Measurements from ENCODE around the gene RBPMS2. TPM values are rescaled to one million over a fixed set of nuclear protein-coding genes. Genes with fewer than 3 reads are reported as not detected.

Gene RBPMS2
- total and polyA plus RNA-seq, 2 donors (not counting 1 experiment from before 2014, with no cell fraction given): 0.47 to 0.63 TPM

DNA sequence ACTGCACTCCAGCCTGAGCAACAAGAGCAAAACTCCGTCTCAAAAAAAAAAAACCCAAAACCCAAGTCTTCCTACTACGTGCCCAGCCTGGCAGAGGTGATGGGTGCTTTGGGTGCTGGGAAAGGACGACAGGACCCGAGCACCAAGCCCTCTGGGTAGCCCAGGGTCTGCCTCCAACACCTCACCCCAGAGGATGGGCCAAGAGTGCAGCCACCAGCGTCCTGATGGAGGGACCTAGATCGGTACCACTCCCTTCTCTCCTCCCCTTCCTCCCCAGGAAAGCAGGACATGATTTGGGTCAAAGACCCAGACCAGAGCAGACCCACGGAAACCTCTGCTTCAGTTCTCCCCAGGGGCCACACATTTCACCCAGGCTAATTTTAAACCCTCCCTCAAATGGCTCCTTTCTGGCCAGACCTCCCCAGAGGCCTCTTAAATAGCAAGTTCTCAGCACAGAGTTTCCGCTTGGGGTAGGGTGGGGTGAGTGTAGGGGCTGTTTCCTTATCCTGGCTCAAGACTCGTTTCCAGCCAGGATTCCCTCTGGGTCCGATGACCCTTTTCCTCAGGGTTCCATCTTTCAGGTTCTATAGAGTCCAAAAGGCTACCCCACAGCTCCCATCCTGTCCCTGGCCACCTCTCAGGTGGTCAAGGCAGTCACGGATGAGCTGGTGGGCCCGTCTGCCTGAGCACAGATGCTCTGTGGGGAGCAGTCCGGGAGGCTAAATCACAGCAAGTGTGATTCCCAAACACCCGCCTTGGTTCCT lies 20.5 kb downstream of the RBPMS2 start:
- Histone ChIP-seq H4K20me1 (ENCODE audit: control insufficient read depth, insufficient read depth, low read length, poor library complexity, severe bottlenecking) (no peaks in the 10 kb centered on the region), H3K9me3 (ENCODE audit: control extremely low read depth in 1 of 3, control insufficient read depth in 2 of 3, insufficient read depth in 1 of 3, low read length in 2 of 3) (peaks cover 0 to 3% (median 0%) of the 10 kb centered on the region in 3 donors), H3K4me3 (ENCODE audit: control extremely low read depth in 1 of 5, extremely low read depth in 1 of 5, insufficient read depth in 1 of 5, low read depth in 2 of 5, low read length in 4 of 5) (peak overlapping the region in 4 of 5 experiments; percentile 0 to 51 (median 30)), H3K79me2 (ENCODE audit: control insufficient read depth, insufficient read depth, low read length) (no peaks in the 10 kb centered on the region), H3K36me3 (replicated peaks in 1 of 2; ENCODE audit: control extremely low read depth in 1 of 2, control insufficient read depth in 1 of 2, extremely low read depth in 1 of 2, insufficient read depth in 2 of 2, low read length in 1 of 2) (no peaks in the 10 kb centered on the region), H2AFZ (ENCODE audit: insufficient read depth, low read depth, low read length, poor library complexity, severe bottlenecking) (peak overlapping the region; percentile 75), H3K4me2 (replicated peaks; ENCODE audit: low read depth, low read length, poor library complexity, severe bottlenecking) (peak overlapping the region; percentile 89), H3K9ac (ENCODE audit: low read length) (peak overlapping the region; percentile 46), H3K4me1 (ENCODE audit: control insufficient read depth in 2 of 2, insufficient read depth in 2 of 2, low read length in 2 of 2) (peaks cover 34 to 43% of the 10 kb centered on the region in 2 donors), H3K27me3 (replicated peaks in 1 of 4; ENCODE audit: control extremely low read depth in 1 of 4, control insufficient read depth in 3 of 4, insufficient read depth in 4 of 4, low read length in 3 of 4) (no peaks in the 10 kb centered on the region), H3K27ac (ENCODE audit: low read length in 2 of 2) (peak overlapping the region; percentile 17 to 65)
- WGBS (ENCODE audit: insufficient coverage): 14% methylated on average over 11 of the region's 14 CpGs
- peak overlapping the region; percentile 87 for H3K4me3 Mint-ChIP-seq
- CTCF ChIA-PET: interaction anchor here (0.5 to 1.3 kb wide), 3 partner anchors 47 to 139 kb away, joined by 3 to 4 read pairs (median 3); no protein-coding TSS in a partner anchor
- POLR2A ChIA-PET: no interaction called here
- peak overlapping the region; percentile 79 for H3K27ac Mint-ChIP-seq
- no peaks in the 10 kb centered on the region for H3K9me3 Mint-ChIP-seq (ENCODE audit: insufficient read depth)
- intact Hi-C loops (cut with micrococcal nuclease): loop anchor here (2.0 kb wide), 1 partner anchor 138 kb away; no protein-coding TSS in a partner anchor
- DNase-seq (peak; percentile 61), ATAC-seq (ENCODE audit: low read depth) (peak; percentile 87)
- TF ChIP-seq, protein P1, sequence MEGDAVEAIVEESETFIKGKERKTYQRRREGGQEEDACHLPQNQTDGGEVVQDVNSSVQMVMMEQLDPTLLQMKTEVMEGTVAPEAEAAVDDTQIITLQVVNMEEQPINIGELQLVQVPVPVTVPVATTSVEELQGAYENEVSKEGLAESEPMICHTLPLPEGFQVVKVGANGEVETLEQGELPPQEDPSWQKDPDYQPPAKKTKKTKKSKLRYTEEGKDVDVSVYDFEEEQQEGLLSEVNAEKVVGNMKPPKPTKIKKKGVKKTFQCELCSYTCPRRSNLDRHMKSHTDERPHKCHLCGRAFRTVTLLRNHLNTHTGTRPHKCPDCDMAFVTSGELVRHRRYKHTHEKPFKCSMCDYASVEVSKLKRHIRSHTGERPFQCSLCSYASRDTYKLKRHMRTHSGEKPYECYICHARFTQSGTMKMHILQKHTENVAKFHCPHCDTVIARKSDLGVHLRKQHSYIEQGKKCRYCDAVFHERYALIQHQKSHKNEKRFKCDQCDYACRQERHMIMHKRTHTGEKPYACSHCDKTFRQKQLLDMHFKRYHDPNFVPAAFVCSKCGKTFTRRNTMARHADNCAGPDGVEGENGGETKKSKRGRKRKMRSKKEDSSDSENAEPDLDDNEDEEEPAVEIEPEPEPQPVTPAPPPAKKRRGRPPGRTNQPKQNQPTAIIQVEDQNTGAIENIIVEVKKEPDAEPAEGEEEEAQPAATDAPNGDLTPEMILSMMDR (IDR thresholded peaks at IDR 0.05): no peak
- TF ChIP-seq EZH2 (IDR thresholded peaks at IDR 0.05; ENCODE audit: borderline replicate concordance, insufficient read depth, low read depth, low read length, poor library complexity, severe bottlenecking): no peak
- H3K4me1 Mint-ChIP-seq: peaks cover 51% of the 10 kb centered on the region
- H3K27me3 Mint-ChIP-seq: no peaks in the 10 kb centered on the region

Data from B cell (primary cell).